Trophoblast cell (in vitro differentiated cells and primary cell): ENCODE measurements around the gene INSIG1.

ENCODE experiments used
- DNase-seq, 2 donors: peaks; one replicate each; pipeline ENCODE4 v3.0.0-alpha.2; 2016
- H2AFZ ChIP-seq: 2 replicates; pipeline ENCODE4 v1.6.1; 2013; ENCODE audit warnings: low read length, moderate library complexity, mild to moderate bottlenecking; ENCODE audit not compliant: insufficient read depth, poor library complexity
- H2AK5ac ChIP-seq: 2 replicates; pipeline ENCODE4 v1.6.1; 2013; ENCODE audit warnings: mild to moderate bottlenecking, low read length
- H2BK120ac ChIP-seq: 2 replicates; pipeline ENCODE4 v1.6.1; 2013; ENCODE audit warnings: low read length, mild to moderate bottlenecking, moderate library complexity; ENCODE audit not compliant: insufficient read depth, poor library complexity
- H2BK12ac ChIP-seq: 2 replicates; pipeline ENCODE4 v1.6.1; 2013; ENCODE audit warnings: mild to moderate bottlenecking, low read length, moderate library complexity
- H2BK5ac ChIP-seq: 2 replicates; pipeline ENCODE4 v1.6.1; 2013; ENCODE audit warnings: low read length, low read depth, moderate library complexity, mild to moderate bottlenecking; ENCODE audit not compliant: poor library complexity
- H3K14ac ChIP-seq: 2 replicates; pipeline ENCODE4 v1.6.1; 2013; ENCODE audit warnings: mild to moderate bottlenecking, low read length
- H3K18ac ChIP-seq: 2 replicates; pipeline ENCODE4 v1.6.1; 2013; ENCODE audit warnings: mild to moderate bottlenecking, low read length
- H3K23ac ChIP-seq: 2 replicates; pipeline ENCODE4 v1.6.1; 2013; ENCODE audit warnings: low read length
- H3K27ac ChIP-seq: 2 replicates; pipeline ENCODE4 v1.5.1; 2013; ENCODE audit warnings: low read depth, mild to moderate bottlenecking, inconsistent platforms, low read length, moderate library complexity
- H3K27me3 ChIP-seq: 2 replicates; pipeline ENCODE4 v1.6.1; 2013; ENCODE audit warnings: inconsistent platforms, mild to moderate bottlenecking, low read length, moderate library complexity; ENCODE audit not compliant: insufficient read depth
- H3K36me3 ChIP-seq, 2 experiments: 1 replicate in 1 of 2; 2 replicates in 1 of 2; pipeline ENCODE4 v1.6.1; 2013; ENCODE audit warnings: low read length in 2 of 2, mild to moderate bottlenecking in 2 of 2, moderate library complexity in 1 of 2; ENCODE audit not compliant: insufficient read depth in 2 of 2, control insufficient read depth in 1 of 2
- H3K4ac ChIP-seq: 2 replicates; pipeline ENCODE4 v1.6.1; 2013; ENCODE audit warnings: low read depth, mild to moderate bottlenecking, low read length, moderate library complexity
- H3K4me1 ChIP-seq, 2 experiments: 1 replicate in 1 of 2; 2 replicates in 1 of 2; pipeline ENCODE4 v1.6.1; 2013; ENCODE audit warnings: low read length in 2 of 2, mild to moderate bottlenecking in 2 of 2, moderate library complexity in 1 of 2; ENCODE audit not compliant: insufficient read depth in 2 of 2, control insufficient read depth in 1 of 2
- H3K4me2 ChIP-seq: 2 replicates; pipeline ENCODE4 v1.6.1; 2013; ENCODE audit warnings: inconsistent platforms, mild to moderate bottlenecking, low read length, moderate library complexity
- H3K4me3 ChIP-seq: 2 replicates; pipeline ENCODE4 v1.5.1; 2013; ENCODE audit warnings: mild to moderate bottlenecking, low read depth, low read length, inconsistent platforms
- H3K79me1 ChIP-seq: one replicate; pipeline ENCODE4 v1.6.1; 2013; ENCODE audit warnings: low read length
- H3K79me2 ChIP-seq: 2 replicates; pipeline ENCODE4 v1.6.1; 2013; ENCODE audit warnings: low read length, mild to moderate bottlenecking; ENCODE audit not compliant: control insufficient read depth, insufficient read depth, poor library complexity
- H3K9ac ChIP-seq: 2 replicates; pipeline ENCODE4 v1.6.1; 2013; ENCODE audit warnings: mild to moderate bottlenecking, low read length
- H3K9me3 ChIP-seq: 2 replicates; pipeline ENCODE4 v1.6.1; 2013; ENCODE audit warnings: low read depth, mild to moderate bottlenecking, control low read depth, inconsistent platforms, low read length; ENCODE audit not compliant: insufficient read depth
- H4K12ac ChIP-seq: 2 replicates; pipeline ENCODE4 v1.6.1; 2013; ENCODE audit warnings: low read depth, mild to moderate bottlenecking, low read length, moderate library complexity
- H4K8ac ChIP-seq: 2 replicates; pipeline ENCODE4 v1.6.1; 2013; ENCODE audit warnings: low read depth, mild to moderate bottlenecking, low read length, moderate library complexity
- H4K91ac ChIP-seq: one replicate; pipeline ENCODE4 v1.6.1; 2013; ENCODE audit warnings: low read depth, mild to moderate bottlenecking, low read length, moderate library complexity
- WGBS: extraction: QIAGEN DNeasy Blood & Tissue Kit; methylation state at CpG from one replicate; pipeline ENCODE4 v1.1.7; 2013; ENCODE audit warnings: missing lambda C conversion rate; ENCODE audit not compliant: insufficient read length, insufficient coverage; ENCODE audit errors: extremely low coverage; 5-methylcytosine and 5-hydroxymethylcytosine counted together

Gene INSIG1

GRCh38 chr7:155296788-155297516 is 726 bp upstream of the INSIG1 start:
- no peak overlapping the region for H3K23ac ChIP-seq
- H2BK12ac ChIP-seq: peak overlapping the region; percentile 42
- peaks cover 6 to 10% of the 10 kb centered on the region in 2 experiments for H3K36me3 ChIP-seq
- peak overlapping the region; percentile 93 for H2BK5ac ChIP-seq
- H4K12ac ChIP-seq: peak overlapping the region; percentile 88
- no CpG with 5 or more reads among the region's 57 CpGs for WGBS
- peak overlapping the region; percentile 44 for H2AK5ac ChIP-seq
- peak overlapping the region; percentile 71 for H3K4me3 ChIP-seq
- H3K9ac ChIP-seq: peak overlapping the region; percentile 3
- peak; percentile 84 to 86 for DNase-seq
- H3K9me3 ChIP-seq: no peaks in the 10 kb centered on the region
- H3K27ac ChIP-seq: peak overlapping the region; percentile 96
- peak overlapping the region; percentile 84 for H4K8ac ChIP-seq
- peak overlapping the region; percentile 93 for H3K4me2 ChIP-seq
- no peaks in the 10 kb centered on the region for H3K27me3 ChIP-seq
- H3K4ac ChIP-seq: peak overlapping the region; percentile 53
- H3K14ac ChIP-seq: peak overlapping the region; percentile 93
- peak overlapping the region; percentile 99 for H4K91ac ChIP-seq
- H3K4me1 ChIP-seq: peaks cover 12 to 16% of the 10 kb centered on the region in 2 experiments
- peaks cover 18% of the 10 kb centered on the region for H3K79me1 ChIP-seq
- peak overlapping the region; percentile 87 for H2AFZ ChIP-seq
- H2BK120ac ChIP-seq: peak overlapping the region; percentile 96
- H3K18ac ChIP-seq: peak overlapping the region; percentile 90
- H3K79me2 ChIP-seq: peaks cover 14% of the 10 kb centered on the region

- Histone ChIP-seq H2AK5ac (peak overlapping the region; percentile 18), H3K18ac (peak overlapping the region; percentile 76), H4K12ac (peak overlapping the region; percentile 21), H3K4me3 (peak overlapping the region; percentile 83), H3K9me3 (peaks cover 2% of the 10 kb centered on the region), H3K79me1 (peaks cover 18% of the 10 kb centered on the region), H3K4ac (peak overlapping the region; percentile 57), H3K27me3 (no peaks in the 10 kb centered on the region), H2AFZ (no peak overlapping the region), H3K4me2 (peak overlapping the region; percentile 76), H3K23ac (no peak overlapping the region), H2BK5ac (peak overlapping the region; percentile 90), H2BK12ac (peak overlapping the region; percentile 7), H3K9ac (peak overlapping the region; percentile 76), H3K14ac (peak overlapping the region; percentile 95), H3K4me1 (peaks cover 12 to 16% of the 10 kb centered on the region in 2 experiments), H4K8ac (peak overlapping the region; percentile 78), H2BK120ac (peak overlapping the region; percentile 98), H3K36me3 (peaks cover 10 to 19% of the 10 kb centered on the region in 2 experiments), H4K91ac (peak overlapping the region; percentile 82), H3K27ac (peak overlapping the region; percentile 72), H3K79me2 (peaks cover 14% of the 10 kb centered on the region)
- DNase-seq: no peak
- no CpG with 5 or more reads among the region's 34 CpGs for WGBS
Measured at GRCh38 chr7:155298288-155298833, 683 bp downstream of the INSIG1 start.

GRCh38 chr7:155298834-155299534 is 1.3 kb downstream of the INSIG1 start:
- peak; percentile 75 to 80 for DNase-seq
- no peak overlapping the region for H3K27ac ChIP-seq

GRCh38 chr7:155299535-155300202 is 2.0 kb downstream of the INSIG1 start:
- H3K79me1 ChIP-seq: peaks cover 18% of the 10 kb centered on the region
- H2BK5ac ChIP-seq: no peak overlapping the region
- H2AK5ac ChIP-seq: no peak overlapping the region
- H4K8ac ChIP-seq: no peak overlapping the region
- peak overlapping the region; percentile 76 for H3K4me2 ChIP-seq
- H4K12ac ChIP-seq: no peak overlapping the region
- no peak overlapping the region for H3K18ac ChIP-seq
- no peak overlapping the region for H4K91ac ChIP-seq
- no peak overlapping the region for H3K9ac ChIP-seq
- H3K4me3 ChIP-seq: peak overlapping the region; percentile 47
- peak overlapping the region; percentile 8 for H3K4ac ChIP-seq
- no peak overlapping the region for H2BK12ac ChIP-seq
- no peak overlapping the region for H3K23ac ChIP-seq
- H3K36me3 ChIP-seq: peaks cover 14 to 24% of the 10 kb centered on the region in 2 experiments
- WGBS: no CpG with 5 or more reads among the region's 8 CpGs
- H3K9me3 ChIP-seq: peaks cover 2% of the 10 kb centered on the region
- peak in 1 of 2 donors; percentile 18 for DNase-seq
- H2BK120ac ChIP-seq: no peak overlapping the region
- no peak overlapping the region for H3K27ac ChIP-seq
- no peak overlapping the region for H3K14ac ChIP-seq
- peaks cover 14% of the 10 kb centered on the region for H3K79me2 ChIP-seq
- H2AFZ ChIP-seq: no peak overlapping the region
- no peaks in the 10 kb centered on the region for H3K27me3 ChIP-seq
- peaks cover 12 to 16% of the 10 kb centered on the region in 2 experiments for H3K4me1 ChIP-seq

More at GRCh38 chr7:155298834-155299534, 1.3 kb downstream of the INSIG1 start:
- Histone ChIP-seq H3K4ac (peak overlapping the region; percentile 57), H3K23ac (no peak overlapping the region), H4K91ac (no peak overlapping the region), H3K79me1 (peaks cover 18% of the 10 kb centered on the region), H3K4me3 (peak overlapping the region; percentile 83), H3K14ac (no peak overlapping the region), H4K8ac (no peak overlapping the region), H3K27me3 (no peaks in the 10 kb centered on the region), H2AFZ (no peak overlapping the region), H3K9ac (no peak overlapping the region), H3K36me3 (peaks cover 12 to 22% of the 10 kb centered on the region in 2 experiments), H3K4me2 (peak overlapping the region; percentile 76), H3K79me2 (peaks cover 14% of the 10 kb centered on the region), H2BK5ac (no peak overlapping the region), H2BK12ac (no peak overlapping the region), H3K9me3 (peaks cover 2% of the 10 kb centered on the region), H3K18ac (no peak overlapping the region), H3K4me1 (peaks cover 12 to 16% of the 10 kb centered on the region in 2 experiments), H2BK120ac (no peak overlapping the region), H4K12ac (no peak overlapping the region), H2AK5ac (no peak overlapping the region)
- WGBS: no CpG with 5 or more reads among the region's 27 CpGs
